Measurements from ENCODE around the gene CHST9.

GRCh38 chr18:27144672-27145071 is 40.4 kb downstream of the CHST9 start:
- TF ChIP-seq, protein P1, sequence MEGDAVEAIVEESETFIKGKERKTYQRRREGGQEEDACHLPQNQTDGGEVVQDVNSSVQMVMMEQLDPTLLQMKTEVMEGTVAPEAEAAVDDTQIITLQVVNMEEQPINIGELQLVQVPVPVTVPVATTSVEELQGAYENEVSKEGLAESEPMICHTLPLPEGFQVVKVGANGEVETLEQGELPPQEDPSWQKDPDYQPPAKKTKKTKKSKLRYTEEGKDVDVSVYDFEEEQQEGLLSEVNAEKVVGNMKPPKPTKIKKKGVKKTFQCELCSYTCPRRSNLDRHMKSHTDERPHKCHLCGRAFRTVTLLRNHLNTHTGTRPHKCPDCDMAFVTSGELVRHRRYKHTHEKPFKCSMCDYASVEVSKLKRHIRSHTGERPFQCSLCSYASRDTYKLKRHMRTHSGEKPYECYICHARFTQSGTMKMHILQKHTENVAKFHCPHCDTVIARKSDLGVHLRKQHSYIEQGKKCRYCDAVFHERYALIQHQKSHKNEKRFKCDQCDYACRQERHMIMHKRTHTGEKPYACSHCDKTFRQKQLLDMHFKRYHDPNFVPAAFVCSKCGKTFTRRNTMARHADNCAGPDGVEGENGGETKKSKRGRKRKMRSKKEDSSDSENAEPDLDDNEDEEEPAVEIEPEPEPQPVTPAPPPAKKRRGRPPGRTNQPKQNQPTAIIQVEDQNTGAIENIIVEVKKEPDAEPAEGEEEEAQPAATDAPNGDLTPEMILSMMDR (IDR thresholded peaks at IDR 0.05; ENCODE audit: poor library complexity, severe bottlenecking), result no peak
- no peak for TF ChIP-seq EP300 (conservative IDR thresholded peaks at IDR 0.05; ENCODE audit: poor library complexity, severe bottlenecking)
- TF ChIP-seq, protein P2, sequence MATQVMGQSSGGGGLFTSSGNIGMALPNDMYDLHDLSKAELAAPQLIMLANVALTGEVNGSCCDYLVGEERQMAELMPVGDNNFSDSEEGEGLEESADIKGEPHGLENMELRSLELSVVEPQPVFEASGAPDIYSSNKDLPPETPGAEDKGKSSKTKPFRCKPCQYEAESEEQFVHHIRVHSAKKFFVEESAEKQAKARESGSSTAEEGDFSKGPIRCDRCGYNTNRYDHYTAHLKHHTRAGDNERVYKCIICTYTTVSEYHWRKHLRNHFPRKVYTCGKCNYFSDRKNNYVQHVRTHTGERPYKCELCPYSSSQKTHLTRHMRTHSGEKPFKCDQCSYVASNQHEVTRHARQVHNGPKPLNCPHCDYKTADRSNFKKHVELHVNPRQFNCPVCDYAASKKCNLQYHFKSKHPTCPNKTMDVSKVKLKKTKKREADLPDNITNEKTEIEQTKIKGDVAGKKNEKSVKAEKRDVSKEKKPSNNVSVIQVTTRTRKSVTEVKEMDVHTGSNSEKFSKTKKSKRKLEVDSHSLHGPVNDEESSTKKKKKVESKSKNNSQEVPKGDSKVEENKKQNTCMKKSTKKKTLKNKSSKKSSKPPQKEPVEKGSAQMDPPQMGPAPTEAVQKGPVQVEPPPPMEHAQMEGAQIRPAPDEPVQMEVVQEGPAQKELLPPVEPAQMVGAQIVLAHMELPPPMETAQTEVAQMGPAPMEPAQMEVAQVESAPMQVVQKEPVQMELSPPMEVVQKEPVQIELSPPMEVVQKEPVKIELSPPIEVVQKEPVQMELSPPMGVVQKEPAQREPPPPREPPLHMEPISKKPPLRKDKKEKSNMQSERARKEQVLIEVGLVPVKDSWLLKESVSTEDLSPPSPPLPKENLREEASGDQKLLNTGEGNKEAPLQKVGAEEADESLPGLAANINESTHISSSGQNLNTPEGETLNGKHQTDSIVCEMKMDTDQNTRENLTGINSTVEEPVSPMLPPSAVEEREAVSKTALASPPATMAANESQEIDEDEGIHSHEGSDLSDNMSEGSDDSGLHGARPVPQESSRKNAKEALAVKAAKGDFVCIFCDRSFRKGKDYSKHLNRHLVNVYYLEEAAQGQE (IDR thresholded peaks at IDR 0.05; ENCODE audit: borderline replicate concordance), result no peak
- TF ChIP-seq TAF1 (IDR thresholded peaks at IDR 0.05; ENCODE audit: low read depth), result no peak

Data from neural cell (in vitro differentiated cells).